HG03103 (cell line): ENCODE data around the gene MAP3K14.

Experiments used
- ATAC-seq: cut with Tn5 transposase; IDR thresholded peaks from one replicate; pipeline ENCODE4 v1.9.1; 2021; ENCODE audit warnings: low read depth; ENCODE audit not compliant: unreplicated experiment

Gene MAP3K14

GRCh38 chr17:45227926-45228762, 88.7 kb downstream of the MAP3K14 start:
- ATAC-seq: no peak

GRCh38 chr17:45227101-45227925, 89.5 kb downstream of the MAP3K14 start:
- no peak for ATAC-seq

GRCh38 chr17:45226576-45226975, 90.2 kb downstream of the MAP3K14 start:
- no peak for ATAC-seq

GRCh38 chr17:45225964-45226530, 90.8 kb downstream of the MAP3K14 start:
- ATAC-seq: peak; percentile 38

GRCh38 chr17:45225051-45225700, 91.6 kb downstream of the MAP3K14 start:
- ATAC-seq: no peak

GRCh38 chr17:45224671-45225050, 92.2 kb downstream of the MAP3K14 start:
- no peak for ATAC-seq

- ATAC-seq: no peak
Measured at GRCh38 chr17:45223539-45224528, 93.0 kb downstream of the MAP3K14 start.

- ATAC-seq: no peak
Measured at GRCh38 chr17:45222996-45223538, 93.8 kb downstream of the MAP3K14 start.

GRCh38 chr17:45222289-45222995, 94.4 kb downstream of the MAP3K14 start:
- no peak for ATAC-seq

GRCh38 chr17:45222014-45222288, 94.9 kb downstream of the MAP3K14 start:
- ATAC-seq: no peak

- no peak for ATAC-seq
Measured at GRCh38 chr17:45221081-45222013, 95.5 kb downstream of the MAP3K14 start, which contains the start of gene FMNL1. Gene FMNL1, plus strand, starts transcription at chr17:45221885. Its CDS starts 240 bp downstream, at chr17:45222125.

- ATAC-seq: no peak
Measured at GRCh38 chr17:45220079-45220478, 96.7 kb downstream of the MAP3K14 start.

GRCh38 chr17:45218895-45219661, 97.7 kb downstream of the MAP3K14 start:
- ATAC-seq: no peak
